ENCODE data around the gene CHCHD2.
"Not testable (repeated sequence)": the region's sequence is repeated elsewhere in the genome, so short reads cannot be mapped to it uniquely, and the experiment has no call there.

Gene CHCHD2, protein sequence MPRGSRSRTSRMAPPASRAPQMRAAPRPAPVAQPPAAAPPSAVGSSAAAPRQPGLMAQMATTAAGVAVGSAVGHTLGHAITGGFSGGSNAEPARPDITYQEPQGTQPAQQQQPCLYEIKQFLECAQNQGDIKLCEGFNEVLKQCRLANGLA

DNA sequence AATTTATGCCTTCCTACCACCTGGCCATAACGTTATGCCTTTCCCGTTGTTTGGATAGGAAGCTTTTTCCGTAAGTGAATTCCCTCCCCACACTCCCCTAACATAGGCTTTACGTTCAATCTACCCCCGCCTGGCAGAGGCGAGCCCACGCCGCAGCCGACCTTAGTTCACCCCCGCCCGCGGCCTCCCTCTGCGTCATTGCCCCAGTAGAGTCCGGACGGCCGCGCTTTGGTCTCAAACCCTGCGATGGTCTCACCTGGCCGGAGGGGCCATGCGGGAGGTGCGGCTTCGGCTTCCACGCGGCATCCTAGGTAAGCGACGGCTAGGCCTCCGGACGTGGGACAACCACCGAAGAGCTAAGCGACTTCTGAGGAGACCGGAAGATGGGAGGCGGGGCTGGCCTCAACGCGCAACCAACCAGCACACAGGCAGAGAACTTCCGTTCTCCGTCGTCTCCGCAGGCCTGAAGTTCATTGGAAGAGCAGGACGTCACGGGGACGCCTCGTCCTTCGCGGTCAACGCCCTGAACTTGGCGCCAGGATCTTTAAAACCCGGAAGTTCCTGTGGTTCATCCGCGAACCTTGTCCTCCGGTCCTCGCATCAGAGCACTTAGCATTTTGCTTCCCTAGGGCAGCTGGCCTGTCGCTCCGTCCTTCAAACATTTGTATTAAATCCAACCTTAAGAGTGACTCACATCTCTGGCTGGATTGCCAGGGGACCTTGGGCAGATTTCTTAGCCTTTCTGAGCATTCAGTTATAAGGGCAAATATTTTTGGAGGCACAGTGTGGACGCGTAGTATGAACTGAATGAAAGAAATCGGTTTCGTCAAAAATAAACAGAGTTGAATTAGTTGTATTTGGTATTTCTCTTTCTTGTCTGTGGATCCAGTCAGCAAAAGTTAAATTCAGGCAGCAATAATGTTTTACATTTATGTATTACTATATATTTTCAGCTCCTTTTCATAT is at the start of gene CHCHD2:
Gene CHCHD2, minus strand, starts transcription at position 369 of the 966 bp plus-strand sequence. Its CDS starts 63 bp downstream, at position 306.
- ATAC-seq, result peak; percentile 98 to 99

GRCh38 chr7:56131062-56131461 is 24.8 kb upstream of the CHCHD2 start:
- not testable (repeated sequence) for ATAC-seq

DNA sequence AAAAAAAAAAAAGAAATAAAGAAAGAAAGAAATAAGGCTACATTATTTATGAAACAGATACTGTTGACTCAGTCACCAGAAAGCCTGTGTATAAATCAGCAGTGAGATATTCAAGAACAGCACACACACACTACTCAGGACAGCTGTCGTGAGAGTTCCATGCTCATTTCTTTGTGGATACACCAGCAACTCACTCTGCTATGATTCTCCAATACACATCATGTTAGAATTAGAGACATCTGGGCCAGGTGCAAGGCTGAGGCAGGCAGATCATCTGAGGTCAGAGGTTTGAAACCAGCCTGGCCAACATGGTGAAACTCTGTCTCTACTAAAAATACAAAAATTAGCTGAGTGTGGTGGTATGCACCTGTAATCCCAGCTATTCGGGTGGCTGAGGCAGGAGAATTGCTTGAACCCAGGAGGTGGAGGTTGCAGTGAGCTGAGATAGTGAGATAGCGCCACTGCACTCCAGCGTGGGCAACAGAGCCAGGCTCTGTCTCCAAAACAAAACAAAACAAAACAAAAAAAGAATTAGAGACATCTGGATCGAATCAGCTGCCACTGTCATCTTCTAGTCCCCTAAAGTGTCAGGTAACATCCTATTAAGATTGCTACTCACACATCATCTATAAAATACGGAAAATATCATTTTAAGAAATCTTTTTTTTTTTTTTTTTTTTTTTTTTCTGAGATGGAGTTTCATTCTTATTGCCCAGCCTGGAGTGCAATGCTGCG is 21.1 kb upstream of the CHCHD2 start:
- ATAC-seq, result no peak

DNA sequence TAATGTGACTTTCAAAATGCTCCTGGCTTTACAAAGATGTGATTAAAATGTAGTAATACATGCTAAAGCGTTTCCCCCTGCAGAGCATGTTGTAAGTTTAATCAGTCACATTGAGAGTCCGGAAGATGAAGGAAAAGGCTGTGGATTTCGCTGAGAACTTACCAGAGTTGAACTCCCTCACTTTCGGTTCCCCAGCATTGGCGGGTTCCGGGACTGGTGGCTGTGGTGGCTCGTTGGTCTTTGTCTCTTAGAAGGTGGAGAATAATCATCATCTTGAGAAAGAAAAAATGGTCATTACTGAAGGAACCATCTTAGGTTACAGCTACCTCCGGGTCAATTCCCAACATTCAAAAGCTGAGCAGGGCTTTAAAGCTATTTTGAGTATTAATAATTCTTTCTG is 19.6 kb upstream of the CHCHD2 start:
- no peak for ATAC-seq

DNA sequence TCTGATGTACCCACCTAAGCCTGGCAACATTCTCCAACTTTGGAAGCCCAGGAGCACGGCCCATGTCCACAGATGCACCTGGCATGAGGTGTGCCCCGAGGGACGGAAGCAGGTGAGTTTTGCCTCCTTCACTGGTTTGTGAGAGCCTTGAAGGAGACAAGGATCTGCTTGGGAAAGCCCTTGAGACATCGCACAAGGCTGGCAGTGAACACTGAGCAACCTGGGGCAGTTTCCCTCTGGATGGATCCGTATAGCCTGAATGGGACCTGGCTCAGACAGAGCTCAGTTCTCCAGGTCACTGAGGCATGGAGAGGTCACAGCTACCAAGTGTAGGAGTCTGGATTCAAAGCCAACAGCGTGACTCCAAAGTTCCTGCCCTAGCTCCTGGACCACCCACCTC is 18.7 kb upstream of the CHCHD2 start:
- ATAC-seq, result no peak

GRCh38 chr7:56121440-56121839 is 15.2 kb upstream of the CHCHD2 start:
- no peak for ATAC-seq

DNA sequence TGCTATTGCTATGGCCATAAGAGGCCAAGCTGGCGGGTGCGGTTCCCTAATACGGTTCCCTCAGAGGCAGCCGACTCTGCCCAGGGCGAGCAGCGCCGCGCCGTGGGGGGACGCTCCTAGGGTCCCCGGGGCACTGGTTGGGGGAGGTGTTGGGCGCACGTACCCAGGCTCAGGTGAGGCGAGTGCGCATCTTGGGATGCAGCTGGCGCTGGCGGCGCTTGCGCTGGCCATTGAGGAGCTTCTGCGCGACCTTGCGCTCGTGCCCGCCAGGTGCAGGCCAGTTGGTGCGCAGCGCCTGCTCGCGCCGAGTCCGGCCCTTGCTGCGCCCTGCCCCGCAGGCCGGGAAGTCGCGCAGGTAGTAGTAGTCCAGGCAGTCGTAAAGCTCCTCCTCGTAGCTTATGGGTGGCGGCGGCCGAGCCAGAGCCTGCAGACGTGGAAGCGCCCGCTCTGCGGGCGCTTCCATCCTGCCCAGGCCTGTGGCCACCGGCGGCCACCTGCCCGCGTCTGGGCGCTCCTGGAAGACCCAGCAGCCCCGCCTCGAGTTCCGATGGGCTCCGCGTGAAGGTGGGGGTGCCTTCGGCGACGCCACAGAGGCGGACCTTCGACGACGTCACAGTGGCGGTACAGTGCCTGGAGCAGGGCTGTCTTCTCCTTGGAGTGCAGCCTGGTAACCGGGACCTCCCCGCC is 9.7 kb upstream of the CHCHD2 start, which contains the start of gene NUPR2:
Gene NUPR2, minus strand, starts transcription at position 566 of the 687 bp plus-strand sequence. Its CDS starts 103 bp downstream, at position 463.
- no peak for ATAC-seq

GRCh38 chr7:56112244-56112643 is 6.0 kb upstream of the CHCHD2 start:
- not testable (repeated sequence) for ATAC-seq

GRCh38 chr7:56110611-56111010 is 4.3 kb upstream of the CHCHD2 start:
- no peak for ATAC-seq

- ATAC-seq, result no peak
Observed at GRCh38 chr7:56107954-56108258, 1.6 kb upstream of the CHCHD2 start.

GRCh38 chr7:56105508-56105907 is 768 bp downstream of the CHCHD2 start:
- no peak for ATAC-seq

- not testable (repeated sequence) for ATAC-seq
Observed at GRCh38 chr7:56104138-56104537, 2.1 kb downstream of the CHCHD2 start.

DNA sequence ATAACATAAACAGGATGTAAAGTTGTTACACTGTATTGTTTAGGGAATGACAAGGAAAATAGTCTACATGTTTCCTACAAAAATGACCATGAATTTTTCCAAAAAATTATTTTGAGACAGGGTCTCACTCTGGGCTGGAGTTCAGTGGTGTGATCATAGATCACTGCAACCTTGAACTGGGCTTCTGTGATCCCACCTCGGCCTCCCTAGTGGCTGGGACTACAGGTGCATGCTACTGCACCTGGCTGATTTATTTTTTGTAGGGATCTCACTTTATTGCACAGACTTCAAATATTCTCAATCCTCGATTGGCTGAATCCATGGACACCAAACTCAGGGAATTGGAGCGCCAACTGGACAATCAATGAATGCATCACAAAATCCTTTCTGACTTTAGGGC is 6.6 kb downstream of the CHCHD2 start:
- no peak for ATAC-seq

GRCh38 chr7:56098187-56099008 is 7.9 kb downstream of the CHCHD2 start:
- ATAC-seq, result not testable (repeated sequence)

GRCh38 chr7:56097700-56098099 is 8.6 kb downstream of the CHCHD2 start:
- ATAC-seq, result no peak

DNA sequence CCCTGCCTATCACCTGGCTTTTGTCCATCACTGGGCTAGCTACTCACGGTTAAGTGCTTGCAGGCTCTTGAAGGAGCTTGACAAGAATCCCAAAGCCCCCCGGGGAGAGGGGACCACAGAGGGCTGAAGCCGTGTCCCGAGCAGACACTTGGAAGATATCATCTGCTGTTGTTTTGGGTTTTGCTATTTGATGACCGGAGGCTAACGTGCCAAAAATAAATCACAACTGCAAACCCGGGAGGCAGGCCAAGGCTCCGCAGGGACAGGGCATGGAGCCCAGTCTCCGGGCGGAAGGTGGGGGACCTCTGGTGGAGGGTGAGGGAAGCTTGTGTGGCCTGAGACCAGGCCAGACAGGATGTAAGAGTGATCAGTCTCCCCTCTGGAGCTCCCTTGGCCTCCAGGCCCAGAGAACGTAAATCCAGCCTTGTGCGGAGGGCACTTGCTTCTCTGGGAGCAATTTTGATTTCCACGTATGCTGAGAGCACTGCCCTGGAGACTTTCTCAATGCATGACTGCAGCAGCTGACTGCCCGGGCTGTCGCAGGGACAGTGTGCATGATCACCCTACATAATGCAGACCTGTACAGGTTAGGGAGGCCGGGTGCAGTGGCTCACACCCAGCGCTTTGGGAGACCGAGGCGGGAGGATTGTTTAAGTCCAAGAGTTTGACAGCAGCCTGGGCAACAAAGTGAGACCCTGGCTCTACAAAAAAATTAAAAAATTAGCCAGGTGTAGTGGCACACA is 13.3 kb downstream of the CHCHD2 start, which contains the start of gene PHKG1:
Gene PHKG1, minus strand, starts transcription at position 164 of the 743 bp plus-strand sequence. CDS start 4,011 bp downstream, outside the sequence.
- ATAC-seq, result no peak

DNA sequence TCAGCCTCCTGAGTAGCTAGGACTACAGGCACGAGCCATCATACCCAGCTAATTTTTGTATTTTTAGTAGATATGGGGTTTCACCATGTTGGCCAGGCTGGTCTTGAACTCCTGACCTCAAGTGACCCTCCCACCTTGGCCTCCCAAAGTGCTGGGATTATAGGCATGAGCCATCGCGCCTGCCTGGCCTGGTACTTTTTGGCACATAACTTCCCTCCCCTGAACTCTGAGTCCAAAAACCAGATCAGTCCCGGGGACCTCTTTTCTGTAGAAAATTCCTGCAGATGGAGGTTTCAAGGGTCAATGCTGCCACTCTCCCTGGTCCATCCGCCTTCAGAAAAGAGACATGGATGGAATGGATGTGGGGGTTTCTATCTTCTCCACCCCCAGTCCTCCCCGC is 13.9 kb downstream of the CHCHD2 start:
- ATAC-seq, result not testable (repeated sequence)

- no peak for ATAC-seq
Observed at GRCh38 chr7:56091591-56091990, 14.7 kb downstream of the CHCHD2 start.

DNA sequence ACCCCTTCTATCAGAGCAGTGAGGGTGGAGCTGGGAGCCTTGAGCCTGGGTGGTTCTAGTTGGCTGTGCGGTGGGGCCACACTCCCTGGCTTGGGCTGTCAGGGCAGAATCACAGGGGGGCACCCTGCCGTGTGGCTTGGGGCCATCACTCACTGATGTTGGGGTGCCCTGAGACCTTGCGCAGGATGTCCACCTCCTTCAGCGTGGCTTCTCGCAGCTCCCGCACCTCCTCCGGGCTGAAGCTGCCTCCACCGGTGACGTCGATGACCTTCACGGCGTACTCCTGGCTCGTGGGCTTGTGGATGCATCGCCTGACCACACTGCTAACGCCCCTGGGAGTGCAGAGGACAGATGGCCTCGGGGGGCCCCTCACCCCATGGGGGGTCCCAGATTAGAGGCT is 18.8 kb downstream of the CHCHD2 start:
- no peak for ATAC-seq

DNA sequence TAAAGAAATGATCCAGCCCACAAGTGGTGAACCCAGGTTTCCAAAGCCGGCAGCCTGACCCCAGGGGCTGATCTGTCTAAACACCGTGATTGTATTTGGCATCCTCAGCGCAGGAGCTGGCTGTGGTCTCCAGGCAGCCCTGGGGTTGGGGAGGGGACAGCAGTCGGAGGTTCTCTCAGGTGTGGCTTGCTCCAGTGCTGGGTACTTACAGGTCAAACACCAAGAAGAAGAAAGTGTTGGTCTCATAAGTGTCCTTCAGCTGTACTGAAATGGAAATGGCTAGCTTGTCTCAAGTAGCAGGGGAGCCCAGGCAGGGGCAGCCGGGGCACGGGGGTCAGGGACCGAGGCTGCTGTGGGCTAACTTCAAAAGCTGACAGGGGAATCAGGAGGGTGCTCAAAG is 19.5 kb downstream of the CHCHD2 start:
- ATAC-seq, result no peak
